GM18508 (cell line): ENCODE results near the gene TRPC1.

Experiments
- ATAC-seq: cut with Tn5 transposase; IDR thresholded peaks from one replicate; pipeline ENCODE4 v1.9.1; 2021; ENCODE audit warnings: moderate number of reproducible peaks; ENCODE audit not compliant: insufficient read depth, unreplicated experiment

The TRPC1 gene

GRCh38 chr3:142828703-142829305, 105.0 kb downstream of the TRPC1 start:
- no peak for ATAC-seq

GRCh38 chr3:142837526-142837925, 113.7 kb downstream of the TRPC1 start:
- no peak for ATAC-seq

- ATAC-seq = no peak
These were observed 116.0 kb downstream of the TRPC1 start for GRCh38 chr3:142839831-142840230.

DNA sequence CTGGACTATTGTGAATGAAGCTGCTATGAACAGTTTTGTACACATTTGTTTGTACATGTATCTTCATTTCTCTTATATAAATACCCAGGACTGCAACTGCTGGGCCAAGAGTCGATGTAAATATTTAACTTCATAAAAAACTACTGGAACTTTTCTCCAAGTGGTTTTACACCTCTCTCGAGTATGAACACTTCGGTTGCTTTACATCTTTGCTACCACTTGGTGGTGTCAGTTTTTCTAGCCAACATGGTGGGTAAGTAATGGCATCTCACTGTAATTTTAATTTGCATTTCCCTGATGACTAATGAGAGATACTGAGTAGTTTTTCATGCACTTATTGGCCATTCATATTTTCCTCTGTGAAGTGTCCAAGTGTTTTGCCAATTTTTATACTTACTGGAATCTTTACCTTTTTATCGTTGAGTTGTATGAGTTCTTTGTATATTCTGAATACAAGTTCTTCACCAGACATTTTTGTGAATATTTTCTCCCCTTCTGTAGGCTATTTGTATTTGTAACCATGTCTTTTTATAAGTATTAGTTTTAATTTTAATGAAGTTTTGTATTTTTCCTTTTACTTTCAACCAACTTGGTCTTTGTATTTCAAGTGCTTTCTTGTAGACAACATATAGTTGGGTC, 120.6 kb downstream of the TRPC1 start:
- ATAC-seq = peak; percentile 65

GRCh38 chr3:142846779-142847577, 123.1 kb downstream of the TRPC1 start:
- ATAC-seq = no peak

- no peak for ATAC-seq
These were observed 125.3 kb downstream of the TRPC1 start for GRCh38 chr3:142849148-142849547.

GRCh38 chr3:142850395-142851023, 126.7 kb downstream of the TRPC1 start:
- ATAC-seq = no peak

- ATAC-seq = no peak
These were observed 128.2 kb downstream of the TRPC1 start for GRCh38 chr3:142852009-142852408.

DNA sequence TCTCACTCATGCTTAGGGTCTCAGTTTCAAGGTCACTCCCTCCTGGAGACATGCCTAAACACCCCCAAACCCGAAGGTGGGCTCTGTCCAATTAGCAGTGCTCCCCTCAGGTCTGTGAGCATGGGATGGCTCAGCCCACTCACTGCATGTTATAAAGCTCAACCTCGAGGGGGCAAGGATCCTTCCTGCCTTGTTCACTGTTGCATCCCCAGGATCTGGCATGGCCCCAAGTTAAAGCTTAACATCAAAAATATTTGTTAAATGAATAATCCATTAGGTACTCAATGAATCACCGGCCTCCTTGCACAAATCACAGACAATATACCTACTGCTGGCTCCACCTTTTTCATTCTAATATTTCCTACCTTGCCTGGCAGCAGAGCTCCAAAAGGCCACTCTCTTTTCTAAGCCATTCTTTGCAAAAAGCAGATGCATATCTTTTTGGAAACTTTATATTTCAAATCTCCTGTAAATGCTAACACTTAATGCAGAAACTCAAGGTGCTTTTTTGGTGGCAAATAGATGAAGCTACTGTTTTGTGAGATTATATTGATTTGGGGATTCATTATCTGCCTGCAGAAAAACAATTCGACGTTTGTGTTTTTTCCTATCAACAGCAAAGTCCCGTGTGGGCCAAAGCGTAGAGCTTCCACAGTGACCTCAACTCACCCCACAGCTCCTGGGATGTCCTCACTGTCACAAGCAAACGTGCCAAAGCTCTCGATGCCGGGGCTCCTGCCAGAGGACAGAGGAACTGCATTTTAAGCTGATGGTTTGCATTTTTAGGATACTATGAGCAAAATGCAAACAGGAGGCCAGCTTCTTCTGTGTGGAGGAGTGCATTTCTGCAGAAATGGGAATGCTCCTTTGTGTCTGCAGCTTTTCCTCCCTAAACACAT, 129.7 kb downstream of the TRPC1 start:
- ATAC-seq = no peak

DNA sequence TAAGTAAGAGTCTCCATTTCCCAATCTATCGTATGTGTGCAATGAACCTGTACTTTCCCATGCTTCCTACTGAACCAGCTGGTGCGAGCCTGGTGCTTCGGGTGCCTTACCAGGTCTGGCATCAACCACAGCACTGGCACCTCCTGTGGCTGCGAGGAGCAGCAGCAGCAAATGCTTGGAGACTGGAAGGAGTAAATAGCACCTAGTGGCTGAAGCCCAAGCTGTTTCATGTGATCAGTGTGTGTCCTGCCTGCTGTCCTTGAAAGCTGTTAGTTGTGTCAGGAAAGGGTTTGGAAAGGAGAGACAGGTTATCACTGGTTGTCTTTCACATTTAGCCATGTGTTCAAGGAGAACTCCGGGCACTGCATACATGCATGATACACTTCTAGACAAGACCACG, 133.2 kb downstream of the TRPC1 start:
- ATAC-seq = no peak
